Measurements from ENCODE around the gene SAMD10.
"Not testable (repeated sequence)": the region's sequence is repeated elsewhere in the genome, so short reads cannot be mapped to it uniquely, and the experiment has no call there.

The SAMD10 gene

GRCh38 chr20:63968928-63969760 lies 10.3 kb downstream of the SAMD10 start:
- no peak for DNase-seq (ENCODE audit: low read depth)

- DNase-seq (ENCODE audit: low read depth), result no peak
Measured at GRCh38 chr20:63968136-63968927, 11.1 kb downstream of the SAMD10 start.

- DNase-seq (ENCODE audit: low read depth), result no peak
Measured at GRCh38 chr20:63967330-63968135, 11.9 kb downstream of the SAMD10 start.

GRCh38 chr20:63966944-63967322 lies 12.5 kb downstream of the SAMD10 start:
- no peak for DNase-seq (ENCODE audit: low read depth)

- DNase-seq (ENCODE audit: low read depth), result no peak
Measured at GRCh38 chr20:63966172-63966943, 13.1 kb downstream of the SAMD10 start.

GRCh38 chr20:63964412-63964811 lies 15.0 kb downstream of the SAMD10 start:
- no peak for DNase-seq (ENCODE audit: low read depth)

GRCh38 chr20:63963784-63964301 lies 15.6 kb downstream of the SAMD10 start:
- DNase-seq (ENCODE audit: low read depth), result no peak

GRCh38 chr20:63963348-63963741 lies 16.1 kb downstream of the SAMD10 start:
- DNase-seq (ENCODE audit: low read depth), result no peak

- no peak for DNase-seq (ENCODE audit: low read depth)
Measured at GRCh38 chr20:63962426-63963347, 16.8 kb downstream of the SAMD10 start.

GRCh38 chr20:63961664-63962425 lies 17.6 kb downstream of the SAMD10 start:
- DNase-seq (ENCODE audit: low read depth), result no peak

- DNase-seq (ENCODE audit: low read depth), result not testable (repeated sequence)
Measured at GRCh38 chr20:63960654-63961621, 18.5 kb downstream of the SAMD10 start.

- DNase-seq (ENCODE audit: low read depth), result no peak
Measured at GRCh38 chr20:63959699-63960075, 19.8 kb downstream of the SAMD10 start.

GRCh38 chr20:63958964-63959698 lies 20.3 kb downstream of the SAMD10 start:
- no peak for DNase-seq (ENCODE audit: low read depth)

GRCh38 chr20:63958471-63958870 lies 21.0 kb downstream of the SAMD10 start:
- no peak for DNase-seq (ENCODE audit: low read depth)

- peak; percentile 29 for DNase-seq (ENCODE audit: low read depth)
Measured at GRCh38 chr20:63957690-63958441, 21.6 kb downstream of the SAMD10 start.

- peak; percentile 53 for DNase-seq (ENCODE audit: low read depth)
Measured at GRCh38 chr20:63957004-63957689, 22.3 kb downstream of the SAMD10 start.
